Activated CD4-positive, alpha-beta T cell treated with anti-CD3 and anti-CD28 coated beads, Interleukin-2, Interleukin-4, amounts not matched to agents 100 ng/mL and 50 ng/mL, durations not matched to agents 16 hours and 8 hours (primary cell): Measurements from ENCODE around the gene NBPF14.
"Not testable (repeated sequence)": the region's sequence is repeated elsewhere in the genome, so short reads cannot be mapped to it uniquely, and the experiment has no call there.

Experiments used
- DNase-seq: peaks from one replicate; pipeline ENCODE4 v3.0.0-alpha.2; 2020; ENCODE audit warnings: low spot score

NBPF14 gene, protein sequence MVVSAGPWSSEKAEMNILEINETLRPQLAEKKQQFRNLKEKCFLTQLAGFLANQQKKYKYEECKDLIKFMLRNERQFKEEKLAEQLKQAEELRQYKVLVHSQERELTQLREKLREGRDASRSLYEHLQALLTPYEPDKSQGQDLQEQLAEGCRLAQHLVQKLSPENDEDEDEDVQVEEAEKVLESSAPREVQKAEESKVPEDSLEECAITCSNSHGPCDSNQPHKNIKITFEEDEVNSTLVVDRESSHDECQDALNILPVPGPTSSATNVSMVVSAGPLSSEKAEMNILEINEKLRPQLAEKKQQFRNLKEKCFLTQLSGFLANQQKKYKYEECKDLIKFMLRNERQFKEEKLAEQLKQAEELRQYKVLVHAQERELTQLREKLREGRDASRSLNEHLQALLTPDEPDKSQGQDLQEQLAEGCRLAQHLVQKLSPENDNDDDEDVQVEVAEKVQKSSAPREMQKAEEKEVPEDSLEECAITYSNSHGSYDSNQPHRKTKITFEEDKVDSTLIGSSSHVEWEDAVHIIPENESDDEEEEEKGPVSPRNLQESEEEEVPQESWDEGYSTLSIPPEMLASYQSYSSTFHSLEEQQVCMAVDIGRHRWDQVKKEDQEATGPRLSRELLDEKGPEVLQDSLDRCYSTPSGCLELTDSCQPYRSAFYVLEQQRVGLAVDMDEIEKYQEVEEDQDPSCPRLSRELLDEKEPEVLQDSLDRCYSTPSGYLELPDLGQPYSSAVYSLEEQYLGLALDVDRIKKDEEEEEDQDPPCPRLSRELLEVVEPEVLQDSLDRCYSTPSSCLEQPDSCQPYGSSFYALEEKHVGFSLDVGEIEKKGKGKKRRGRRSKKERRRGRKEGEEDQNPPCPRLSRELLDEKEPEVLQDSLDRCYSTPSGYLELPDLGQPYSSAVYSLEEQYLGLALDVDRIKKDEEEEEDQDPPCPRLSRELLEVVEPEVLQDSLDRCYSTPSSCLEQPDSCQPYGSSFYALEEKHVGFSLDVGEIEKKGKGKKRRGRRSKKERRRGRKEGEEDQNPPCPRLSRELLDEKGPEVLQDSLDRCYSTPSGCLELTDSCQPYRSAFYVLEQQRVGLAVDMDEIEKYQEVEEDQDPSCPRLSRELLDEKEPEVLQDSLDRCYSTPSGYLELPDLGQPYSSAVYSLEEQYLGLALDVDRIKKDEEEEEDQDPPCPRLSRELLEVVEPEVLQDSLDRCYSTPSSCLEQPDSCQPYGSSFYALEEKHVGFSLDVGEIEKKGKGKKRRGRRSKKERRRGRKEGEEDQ (N-terminal part only)

DNA sequence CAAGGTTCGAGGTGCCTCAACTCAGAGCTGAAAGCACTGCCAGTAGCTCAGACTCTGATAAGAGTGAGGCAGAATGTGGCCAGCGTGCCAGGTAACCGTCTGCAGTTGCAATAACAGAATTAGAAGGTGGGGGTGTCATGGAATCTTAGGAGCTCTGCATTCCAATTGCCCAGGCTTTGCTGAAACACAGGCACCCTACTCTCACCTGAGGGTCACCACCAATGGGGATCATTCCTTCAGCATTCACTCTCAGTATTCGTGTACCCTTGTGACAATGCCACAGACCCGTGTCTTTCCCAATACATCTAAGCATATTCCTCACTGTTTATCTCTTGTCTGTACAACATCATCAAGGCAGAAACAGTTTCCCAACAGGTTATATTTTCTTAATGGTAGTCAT is at the start of gene NBPF14:
Gene NBPF14 (minus strand): TSS at position 101 of the 400 bp plus-strand sequence. CDS start 294 bp downstream, outside the sequence.
- not testable (repeated sequence) for DNase-seq

DNA sequence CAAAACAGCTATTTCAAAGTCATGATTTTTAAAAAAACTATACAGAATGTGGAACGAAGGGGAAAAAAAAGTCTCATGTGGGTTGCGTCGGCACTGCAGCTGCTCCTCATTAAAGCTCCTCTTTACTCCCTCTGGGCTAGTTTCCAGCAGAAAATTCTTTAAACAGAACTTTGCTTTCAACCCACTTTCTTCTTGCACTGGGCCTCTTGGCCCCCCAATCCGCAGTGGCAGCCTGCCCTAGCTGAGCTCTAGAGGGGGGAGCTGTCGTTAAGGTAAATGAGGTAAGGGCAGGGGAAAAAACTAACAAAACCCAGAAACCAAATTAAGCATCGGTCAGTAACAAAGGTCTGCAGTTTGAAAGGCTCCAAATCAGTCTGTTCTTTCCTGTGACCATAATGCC is 29.6 kb upstream of the NBPF14 start:
- not testable (repeated sequence) for DNase-seq

DNA sequence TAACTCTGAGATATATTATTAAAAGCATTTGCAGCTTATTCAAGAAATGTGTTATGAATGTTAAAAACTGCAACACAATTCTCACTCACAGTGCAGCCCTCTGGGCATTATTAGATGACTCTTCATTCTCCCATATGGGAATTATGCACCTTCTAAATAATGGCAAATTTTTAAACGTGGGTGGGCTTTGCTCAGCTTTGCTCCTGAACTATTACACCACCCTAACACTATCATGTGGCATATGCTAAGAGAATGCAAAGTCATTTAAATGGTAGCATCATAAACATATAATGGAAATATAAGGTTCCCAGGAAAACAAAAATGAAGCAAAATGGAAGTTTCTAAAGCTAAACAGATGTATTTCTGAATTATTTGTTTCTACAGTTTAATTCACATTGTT is 22.4 kb upstream of the NBPF14 start:
- DNase-seq, result not testable (repeated sequence)

DNA sequence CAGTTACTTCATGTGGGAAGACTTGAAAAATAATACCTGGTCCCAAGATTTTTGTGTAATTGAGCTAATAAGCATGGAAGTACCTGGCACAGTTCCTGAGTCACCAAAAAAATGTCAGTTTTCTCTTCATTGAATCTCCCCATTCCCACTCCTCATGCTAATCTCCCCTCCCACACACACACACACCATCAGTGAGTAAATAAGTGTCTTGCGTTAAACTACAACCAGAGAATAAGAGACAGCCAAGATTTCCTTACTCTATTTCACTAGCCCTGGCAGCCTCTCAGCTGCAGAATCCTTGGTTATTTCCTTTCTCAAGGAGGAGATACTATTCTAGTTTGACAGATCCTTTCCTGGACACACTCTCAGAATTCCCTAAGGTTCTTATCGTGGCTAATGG is 9.5 kb upstream of the NBPF14 start:
- not testable (repeated sequence) for DNase-seq

DNA sequence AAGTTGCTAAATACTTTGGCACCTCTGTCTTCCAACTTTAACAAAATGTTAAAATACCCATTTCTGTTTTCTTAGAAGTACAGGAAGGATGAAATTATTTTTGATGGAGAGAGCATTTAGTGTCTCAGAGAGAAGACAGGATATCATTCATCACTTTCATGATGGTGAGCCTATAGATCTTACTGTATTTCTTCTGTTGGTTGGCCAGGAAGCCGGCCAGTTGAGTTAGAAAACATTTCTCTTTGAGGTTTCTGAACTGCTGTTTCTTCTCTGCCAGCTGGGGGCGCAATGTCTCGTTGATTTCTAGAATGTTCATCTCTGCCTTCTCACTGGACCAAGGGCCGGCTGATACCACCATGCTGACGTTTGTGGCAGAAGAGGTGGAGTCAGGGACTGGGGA is 451 bp downstream of the NBPF14 start:
- not testable (repeated sequence) for DNase-seq

DNA sequence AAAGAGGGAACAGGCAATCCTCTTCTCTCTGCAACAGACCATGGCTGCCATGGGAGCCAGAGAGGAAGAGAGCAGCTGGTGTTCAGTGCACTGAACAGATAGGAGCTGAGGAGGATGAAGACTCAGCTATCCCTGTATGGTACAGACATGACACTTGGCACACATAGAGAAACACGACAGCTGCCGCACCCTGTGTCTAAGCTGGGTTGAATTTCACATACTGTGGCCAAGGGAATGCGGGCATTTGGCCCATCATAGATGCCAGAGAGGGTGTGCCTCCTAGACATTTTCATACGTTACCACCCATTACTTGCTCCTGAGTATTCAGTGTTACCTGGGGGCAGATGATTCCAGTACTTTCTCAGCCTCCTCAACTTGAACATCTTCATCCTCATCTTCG is 4.7 kb downstream of the NBPF14 start:
- DNase-seq, result not testable (repeated sequence)

DNA sequence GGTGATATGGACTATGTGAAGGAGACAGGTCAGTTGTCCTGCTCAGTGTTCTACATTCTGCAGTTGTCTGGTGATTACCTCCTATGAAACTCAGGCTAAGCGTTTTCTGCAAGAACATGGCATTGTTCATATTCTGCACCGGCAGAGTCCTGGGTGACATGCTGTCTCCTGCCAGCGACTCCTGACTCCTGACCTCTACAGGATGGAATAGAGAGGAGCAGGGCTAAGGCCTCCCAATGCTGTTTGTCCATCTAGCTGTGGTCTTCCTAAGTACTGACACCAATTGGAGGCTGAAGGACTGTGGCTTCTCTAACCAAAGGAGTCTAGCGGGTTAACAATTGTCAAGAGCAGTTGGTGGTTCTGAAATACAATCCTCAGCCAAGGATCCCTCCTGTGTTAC is 63.7 kb downstream of the NBPF14 start:
- not testable (repeated sequence) for DNase-seq

DNA sequence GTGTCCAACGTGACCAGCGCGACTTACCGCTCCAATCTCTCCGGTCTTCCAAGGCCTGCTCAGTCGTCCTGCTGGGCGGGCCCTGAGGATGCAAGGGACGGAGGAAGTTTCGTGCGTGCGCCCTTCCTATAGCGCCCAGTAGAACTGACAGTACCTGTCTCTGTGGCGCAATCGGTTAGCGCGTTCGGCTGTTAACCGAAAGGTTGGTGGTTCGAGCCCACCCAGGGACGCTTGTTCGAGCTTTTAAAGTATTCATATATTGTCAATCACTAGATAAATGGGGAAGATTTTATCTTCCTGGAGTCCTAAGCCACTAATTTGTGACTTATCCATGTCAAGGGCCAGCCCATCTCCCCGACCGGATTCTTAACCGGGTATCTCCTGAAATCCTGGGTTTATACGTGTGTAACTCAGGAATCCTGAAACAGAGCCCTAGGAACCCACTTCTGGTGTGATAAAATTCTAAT is 66.7 kb downstream of the NBPF14 start:
- peak; percentile 77 for DNase-seq

DNA sequence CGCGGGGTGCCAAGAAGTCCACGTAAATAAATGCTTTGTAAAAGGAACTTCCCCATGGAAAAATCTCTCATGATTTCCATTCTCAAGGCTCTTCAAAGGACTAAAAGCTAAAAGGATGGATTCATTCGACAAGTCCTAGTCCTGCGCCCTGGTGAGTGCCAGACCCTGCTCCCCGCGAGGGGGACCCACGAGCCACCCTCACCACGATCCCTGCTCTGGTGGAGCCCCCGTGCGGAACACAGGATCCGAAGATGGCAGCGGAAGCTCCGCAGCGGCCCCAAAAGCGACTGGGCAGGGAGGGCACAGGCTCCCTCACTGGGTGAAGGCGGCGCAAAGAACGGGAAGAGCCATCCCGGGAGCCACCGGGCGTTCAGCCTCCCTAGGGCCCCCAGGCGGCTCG is 67.2 kb downstream of the NBPF14 start:
- not testable (repeated sequence) for DNase-seq

DNA sequence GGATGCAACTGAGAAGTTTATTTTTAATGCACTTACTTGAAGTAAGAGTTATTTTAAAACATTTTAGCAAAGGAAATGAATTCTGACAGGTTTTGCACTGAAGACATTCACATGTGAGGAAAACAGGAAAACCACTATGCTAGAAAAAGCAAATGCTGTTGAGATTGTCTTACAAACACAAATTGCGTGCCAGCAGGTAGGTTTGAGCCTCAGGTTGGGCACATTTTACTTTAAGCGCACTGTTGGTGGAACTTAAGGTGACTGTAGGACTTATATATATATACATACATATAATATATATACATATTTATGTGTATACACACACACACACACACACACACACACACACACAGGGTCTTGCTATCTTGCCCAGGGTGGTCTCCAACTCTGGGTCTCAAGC is 69.2 kb downstream of the NBPF14 start:
- DNase-seq, result not testable (repeated sequence)

DNA sequence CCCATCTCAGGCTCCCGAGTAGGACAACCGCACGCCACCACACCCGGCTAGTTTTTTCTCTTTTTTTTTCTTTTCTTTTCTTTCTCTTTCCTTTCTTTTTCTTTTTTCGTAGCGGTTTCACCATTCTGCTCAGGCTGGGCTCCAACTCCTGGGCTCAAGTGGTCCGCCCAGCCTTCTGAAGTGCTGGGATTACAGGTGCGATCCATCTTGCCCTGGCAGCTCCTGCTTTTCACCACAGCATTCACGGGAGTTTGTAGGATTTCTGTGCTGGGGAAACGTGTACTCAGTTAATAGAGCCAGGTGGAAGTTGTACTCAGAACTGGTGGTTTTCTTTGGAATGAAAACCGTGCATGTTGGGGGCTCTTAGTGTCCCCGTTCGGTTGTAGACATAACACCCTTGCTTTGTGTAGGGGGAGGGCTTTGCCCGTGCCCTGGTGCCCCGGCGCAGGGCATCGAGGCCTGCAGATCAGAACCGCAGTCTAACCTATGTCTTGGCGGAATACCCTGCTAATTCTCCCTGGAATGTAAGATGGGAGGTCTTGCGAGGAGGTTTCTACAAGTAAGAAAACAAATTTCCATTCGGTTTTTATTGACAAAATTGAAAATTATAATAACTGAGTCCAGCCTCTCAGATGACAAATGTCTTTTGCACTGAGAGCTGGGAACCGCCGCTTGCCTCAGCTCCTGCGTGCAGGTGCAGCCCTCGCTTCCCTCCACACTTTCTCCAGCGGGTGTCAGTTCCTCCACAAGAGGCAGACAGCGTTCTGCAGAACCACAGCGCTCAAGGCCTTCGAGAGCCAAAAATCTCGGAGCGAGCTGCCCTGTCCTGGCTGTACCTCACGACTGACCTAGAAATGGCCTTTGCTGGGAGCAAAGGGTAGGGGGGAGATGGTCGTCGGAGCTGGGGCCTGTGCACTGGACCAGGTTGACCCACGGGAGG is 72.3 kb downstream of the NBPF14 start:
- DNase-seq, result not testable (repeated sequence)

DNA sequence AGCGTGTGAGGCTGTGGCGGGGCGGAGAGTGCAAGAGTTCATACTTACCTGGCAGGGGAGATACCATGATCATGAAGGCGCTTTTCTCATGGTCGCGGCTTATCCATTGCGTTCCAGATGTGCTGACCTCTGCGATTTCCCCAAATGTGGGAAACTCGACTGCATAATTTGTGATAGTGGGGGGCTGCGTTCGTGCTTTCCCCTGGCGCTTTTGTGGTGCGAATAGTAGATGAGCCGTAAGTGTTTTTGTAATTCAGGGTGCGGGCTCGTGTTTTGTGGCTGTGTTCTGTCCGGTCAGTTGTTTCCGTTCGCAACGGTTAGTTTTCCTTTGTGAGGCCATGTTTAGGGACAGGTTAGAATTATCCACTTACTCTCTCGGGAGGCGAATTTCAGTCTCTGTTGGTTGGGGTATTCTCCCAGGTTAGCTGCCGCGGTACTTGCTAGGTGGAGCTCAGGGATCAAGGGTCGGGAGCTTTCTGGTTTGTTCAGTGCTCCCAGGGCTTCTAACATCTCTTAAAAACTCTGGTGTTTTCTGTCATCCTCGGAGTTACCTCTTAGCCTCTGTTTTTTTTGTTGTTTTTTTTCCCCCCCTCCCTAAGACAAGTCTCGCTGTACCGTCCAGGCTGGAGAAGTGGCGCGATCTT is 73.1 kb downstream of the NBPF14 start:
- DNase-seq, result peak; percentile 98

DNA sequence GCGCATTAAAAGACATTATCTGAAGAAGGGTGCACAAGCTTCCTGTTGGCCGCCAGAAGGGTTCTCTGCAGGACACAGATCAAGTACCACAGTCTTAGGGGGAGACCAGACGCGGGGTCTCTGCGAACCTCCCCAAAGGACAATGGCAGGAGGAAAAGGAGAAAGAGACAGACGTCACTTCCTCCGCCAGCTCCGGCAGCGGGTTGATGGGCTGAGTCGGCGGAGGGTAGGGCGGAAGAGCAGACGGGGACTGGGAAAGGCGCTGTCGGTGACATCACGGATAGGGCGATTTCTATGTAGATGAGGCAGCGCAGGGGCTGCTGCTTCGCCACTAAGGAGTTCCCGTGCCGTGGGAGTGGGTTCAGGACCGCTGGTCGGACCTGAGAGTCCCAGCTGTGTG is 73.7 kb downstream of the NBPF14 start:
- peak; percentile 91 for DNase-seq

DNA sequence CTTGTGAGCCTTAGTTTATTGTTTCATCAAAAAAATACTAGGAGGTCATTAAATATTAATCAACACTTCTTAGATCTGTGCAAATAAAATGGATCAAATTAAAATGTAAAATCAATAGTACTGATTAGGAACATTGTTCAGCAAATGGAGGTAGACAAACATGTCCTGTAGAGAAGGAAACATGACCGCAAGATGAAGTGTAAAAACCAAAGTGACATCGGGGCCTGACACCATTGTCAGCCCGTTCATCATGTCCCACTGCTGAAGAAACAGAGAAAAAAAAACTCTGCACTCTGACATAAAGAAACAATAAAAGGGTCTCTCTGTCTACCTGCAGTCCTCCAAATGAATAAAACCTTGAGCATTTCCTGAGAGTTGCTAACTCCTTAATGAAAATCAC is 81.5 kb downstream of the NBPF14 start:
- DNase-seq, result not testable (repeated sequence)

DNA sequence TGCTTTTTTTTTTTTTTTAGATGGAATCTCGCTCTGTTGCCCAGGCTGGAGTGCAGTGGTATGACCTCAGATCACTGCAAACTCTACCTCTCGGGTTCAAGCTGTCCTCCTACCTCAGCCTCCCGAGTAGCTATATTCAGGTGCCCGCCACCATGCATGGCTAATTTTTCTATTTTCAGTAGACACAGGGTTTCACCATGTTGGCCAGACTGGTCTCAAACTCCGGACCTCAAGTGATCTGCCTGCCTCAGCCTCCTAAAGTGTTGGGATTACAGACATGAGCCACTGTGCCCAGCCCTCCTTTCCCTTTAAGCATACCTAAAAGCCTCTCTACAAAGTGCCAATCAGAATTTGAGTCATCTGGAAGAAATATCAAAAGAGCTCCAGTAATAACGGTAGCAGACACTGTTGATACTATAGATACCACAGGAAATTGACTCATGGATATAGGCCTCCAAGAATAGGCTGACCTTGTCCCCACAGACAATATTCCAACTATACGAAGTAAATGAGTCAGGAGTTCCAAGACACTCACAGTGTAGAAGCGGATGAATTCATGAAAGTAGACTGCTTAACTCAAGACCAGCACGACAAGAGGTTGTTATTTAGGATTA is 83.1 kb downstream of the NBPF14 start:
- peak; percentile 84 for DNase-seq

DNA sequence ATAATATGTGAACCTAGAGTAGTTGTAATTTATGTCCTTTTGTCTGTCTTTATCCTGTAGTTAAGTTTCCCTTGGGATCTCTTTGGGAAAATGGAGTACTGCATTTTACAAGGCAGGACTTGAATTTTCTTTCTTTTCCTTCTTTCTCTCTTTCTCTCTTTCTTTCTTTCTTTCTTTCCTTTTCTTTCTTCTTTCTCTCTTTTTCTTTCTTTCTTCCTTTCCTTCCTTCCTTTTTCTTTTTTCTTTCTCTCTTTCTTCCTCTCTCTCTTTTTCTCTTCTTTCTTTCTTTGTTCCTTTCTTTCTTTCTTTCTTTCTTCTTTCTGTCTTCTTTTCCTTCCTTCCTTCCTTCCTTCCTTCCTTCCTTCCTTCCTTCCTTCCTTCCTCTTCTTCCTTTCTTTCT is 101.9 kb downstream of the NBPF14 start:
- DNase-seq, result not testable (repeated sequence)

DNA sequence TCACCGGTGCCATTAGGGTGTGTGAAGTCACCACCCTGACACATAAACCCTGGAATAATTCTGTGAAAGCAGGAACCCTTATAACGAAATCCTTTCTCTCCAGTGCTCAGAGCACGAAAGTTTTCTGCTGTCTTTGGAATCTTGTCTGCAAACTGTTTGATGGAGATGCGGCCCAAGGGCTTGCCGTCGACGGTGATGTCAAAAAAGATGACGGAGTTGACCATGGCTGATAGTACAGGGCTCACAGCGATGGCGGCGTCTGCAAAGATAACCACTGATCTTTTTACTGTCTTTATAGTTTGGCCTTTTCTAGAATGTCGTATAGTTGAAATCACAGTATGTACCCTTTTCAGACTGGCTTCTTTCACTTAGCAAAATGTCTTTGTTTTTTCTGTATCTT is 112.8 kb downstream of the NBPF14 start, which contains the start of gene PPIAL4G:
Gene PPIAL4G (minus strand): TSS at position 274 of the 400 bp plus-strand sequence. CDS start 50 bp downstream, at position 224.
- not testable (repeated sequence) for DNase-seq
